ENCODE data around the gene TEX26.

TEX26 gene

GRCh38 chr13:30982506-30982905, 50.0 kb downstream of the TEX26 start:
- no peak for DNase-seq

GRCh38 chr13:30982906-30983305, 50.5 kb downstream of the TEX26 start:
- DNase-seq: no peak

- no peak for DNase-seq
These were observed 51.0 kb downstream of the TEX26 start for GRCh38 chr13:30983431-30983830.

GRCh38 chr13:30984620-30985019, 52.2 kb downstream of the TEX26 start:
- DNase-seq: no peak

- DNase-seq: no peak
These were observed 53.3 kb downstream of the TEX26 start for GRCh38 chr13:30985637-30986205.

GRCh38 chr13:30991184-30991583, 58.7 kb downstream of the TEX26 start:
- DNase-seq: no peak

GRCh38 chr13:30991922-30992321, 59.5 kb downstream of the TEX26 start:
- DNase-seq: no peak

- DNase-seq: no peak
These were observed 62.9 kb downstream of the TEX26 start for GRCh38 chr13:30995331-30995730.

- DNase-seq: no peak
These were observed 65.2 kb downstream of the TEX26 start for GRCh38 chr13:30997697-30998096.

GRCh38 chr13:30998136-30999088, 66.0 kb downstream of the TEX26 start:
- DNase-seq: no peak

- no peak for DNase-seq
These were observed 68.4 kb downstream of the TEX26 start for GRCh38 chr13:31000889-31001288.

GRCh38 chr13:31001647-31002046, 69.2 kb downstream of the TEX26 start:
- no peak for DNase-seq

- DNase-seq: no peak
These were observed 72.6 kb downstream of the TEX26 start for GRCh38 chr13:31005066-31005465.

GRCh38 chr13:31007417-31007816, 75.0 kb downstream of the TEX26 start:
- no peak for DNase-seq

- DNase-seq: no peak
These were observed 76.1 kb downstream of the TEX26 start for GRCh38 chr13:31008400-31009115.

- no peak for DNase-seq
These were observed 76.7 kb downstream of the TEX26 start for GRCh38 chr13:31009166-31009565.

- no peak for DNase-seq
These were observed 77.8 kb downstream of the TEX26 start for GRCh38 chr13:31010296-31010695.

GRCh38 chr13:31011193-31011860, 78.9 kb downstream of the TEX26 start:
- no peak for DNase-seq

- no peak for DNase-seq
These were observed 79.6 kb downstream of the TEX26 start for GRCh38 chr13:31011901-31012654.

GRCh38 chr13:31012655-31013024, 80.2 kb downstream of the TEX26 start:
- DNase-seq: no peak

GRCh38 chr13:31014456-31014855, 82.0 kb downstream of the TEX26 start:
- DNase-seq: no peak

GRCh38 chr13:31015199-31015598, 82.7 kb downstream of the TEX26 start:
- no peak for DNase-seq

Measured in NCI-H2107 (cell line).